HEK293 (cell line): ENCODE measurements around the gene PAPLN.

Experiments used
- CTCF ChIP-seq: fragments of 450-650 bp; formaldehyde crosslinking; IDR thresholded peaks from 2 replicates; pipeline ENCODE4 v1.5.1; 2016; ENCODE audit warnings: missing biosample characterization, missing genetic modification characterization
- ELK4 ChIP-seq: IDR thresholded peaks from 2 replicates; pipeline ENCODE4 v1.6.1; 2011; ENCODE audit warnings: mild to moderate bottlenecking, low read depth, low read length, borderline replicate concordance
- TRIM28 ChIP-seq: IDR thresholded peaks from 2 replicates; pipeline ENCODE4 v1.6.1; 2011; ENCODE audit warnings: low read length, control low read depth, borderline replicate concordance
- ZNF423 ChIP-seq: fragments of 450-650 bp; formaldehyde crosslinking; IDR thresholded peaks from 2 replicates; pipeline ENCODE4 v1.5.1; 2016; ENCODE audit warnings: missing biosample characterization, missing genetic modification characterization
- ZNF473 ChIP-seq: fragments of 450-650 bp; formaldehyde crosslinking; IDR thresholded peaks from 2 replicates; pipeline ENCODE4 v1.5.1; 2017; ENCODE audit warnings: missing biosample characterization, missing genetic modification characterization
- ZNF629 ChIP-seq: fragments of 450-650 bp; formaldehyde crosslinking; IDR thresholded peaks from 2 replicates; pipeline ENCODE4 v1.5.1; 2017; ENCODE audit warnings: missing biosample characterization, missing genetic modification characterization
- ZNF677 ChIP-seq: fragments of 450-650 bp; IDR thresholded peaks from 2 replicates; pipeline ENCODE4 v1.5.0; 2018; ENCODE audit warnings: missing biosample characterization, mild to moderate bottlenecking, missing genetic modification characterization, moderate library complexity
- ZNF792 ChIP-seq: fragments of 450-650 bp; formaldehyde crosslinking; IDR thresholded peaks from 2 replicates; pipeline ENCODE4 v1.5.1; 2016; ENCODE audit warnings: missing biosample characterization, missing genetic modification characterization
- ZSCAN4 ChIP-seq: fragments of 450-650 bp; formaldehyde crosslinking; IDR thresholded peaks from 2 replicates; pipeline ENCODE4 v1.5.1; 2017; ENCODE audit warnings: missing biosample characterization, missing genetic modification characterization

- TF ChIP-seq ZNF473 (no peak), ZNF677 (tag by site-specific recombination) (no peak), CTCF (tag by site-specific recombination) (no peak), ZNF792 (tag by site-specific recombination) (no peak), TRIM28 (no peak), ZNF423 (no peak), ELK4 (no peak), ZSCAN4 (tag by site-specific recombination) (no peak), ZNF629 (tag by site-specific recombination) (no peak)
Observed at GRCh38 chr14:73249108-73249507, 11.8 kb downstream of the PAPLN start.
